GM18519 (cell line): ENCODE results near the gene CC2D2A.

ENCODE experiments used
- ATAC-seq: cut with Tn5 transposase; IDR thresholded peaks from one replicate; pipeline ENCODE4 v1.9.1; 2021; ENCODE audit warnings: mild to moderate bottlenecking, moderate library complexity; ENCODE audit not compliant: unreplicated experiment, low FRiP score

The CC2D2A gene

GRCh38 chr4:15552557-15553362, 83.1 kb downstream of the CC2D2A start:
- ATAC-seq = no peak

DNA sequence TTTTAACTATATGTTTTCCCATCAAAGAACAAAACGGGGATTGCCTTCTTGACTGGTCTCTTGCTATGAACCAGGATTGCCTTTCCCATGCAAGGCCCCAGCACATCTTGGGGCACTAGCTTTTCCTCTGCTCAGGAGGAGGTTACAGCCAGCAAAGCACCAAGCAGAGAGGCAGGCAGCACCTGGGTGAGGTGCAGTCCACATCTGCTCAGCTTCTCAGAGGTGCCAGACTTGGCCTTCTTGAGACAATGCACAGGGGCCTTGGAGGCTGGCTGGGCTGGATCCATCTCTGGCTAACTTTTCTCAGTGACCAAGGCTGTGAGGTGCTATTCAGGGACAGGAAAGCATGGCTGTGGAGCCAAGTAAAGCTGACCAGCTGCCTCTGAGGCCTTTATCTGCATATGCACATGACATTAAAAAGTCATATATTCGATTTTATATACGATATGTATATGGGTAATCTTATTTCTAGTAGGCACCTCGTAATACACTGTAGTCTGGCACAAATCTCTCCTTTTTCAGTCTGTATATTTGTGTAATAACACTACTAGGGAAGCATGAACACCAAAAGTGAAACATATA, 86.9 kb downstream of the CC2D2A start:
- no peak for ATAC-seq

- no peak for ATAC-seq
These were observed 88.3 kb downstream of the CC2D2A start for GRCh38 chr4:15557786-15558550.

DNA sequence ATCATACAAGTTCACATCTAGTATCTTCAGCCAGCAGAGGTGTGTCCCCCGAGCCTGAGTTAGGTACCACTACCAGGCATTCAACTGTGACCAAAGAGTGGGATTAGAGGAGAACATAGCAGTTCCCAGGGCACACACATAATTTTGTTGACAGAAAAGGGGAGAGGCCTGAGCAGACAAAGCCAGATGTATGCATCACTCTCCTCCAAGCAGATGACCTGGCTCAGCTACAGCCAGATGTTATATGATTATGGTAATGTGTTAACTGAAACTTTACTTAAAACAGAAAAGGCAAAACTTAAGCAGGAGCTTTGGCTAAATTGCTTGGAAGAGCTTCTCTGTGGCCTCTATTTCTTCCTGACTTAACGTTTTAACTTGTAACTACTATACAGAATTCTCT, 88.9 kb downstream of the CC2D2A start:
- no peak for ATAC-seq

DNA sequence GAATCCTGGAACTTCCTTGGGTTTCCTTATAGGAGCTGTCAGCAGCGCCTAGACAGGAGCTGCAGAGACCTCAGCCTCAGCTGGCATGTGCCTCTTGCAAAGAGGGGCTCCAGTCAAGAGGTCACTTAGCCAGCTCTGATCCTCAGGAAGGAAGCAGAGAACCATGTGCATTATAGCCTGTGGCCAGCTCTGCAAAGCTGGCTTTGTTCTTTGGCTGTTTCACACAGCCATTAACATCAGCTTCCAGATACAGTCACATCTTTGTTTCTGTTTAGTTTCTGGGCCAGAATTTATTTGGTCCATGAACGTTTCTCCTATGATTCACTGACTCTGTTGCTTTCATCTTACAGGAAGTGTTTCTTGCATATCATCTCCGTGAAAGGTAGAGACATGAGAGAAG, 92.4 kb downstream of the CC2D2A start:
- ATAC-seq = no peak

DNA sequence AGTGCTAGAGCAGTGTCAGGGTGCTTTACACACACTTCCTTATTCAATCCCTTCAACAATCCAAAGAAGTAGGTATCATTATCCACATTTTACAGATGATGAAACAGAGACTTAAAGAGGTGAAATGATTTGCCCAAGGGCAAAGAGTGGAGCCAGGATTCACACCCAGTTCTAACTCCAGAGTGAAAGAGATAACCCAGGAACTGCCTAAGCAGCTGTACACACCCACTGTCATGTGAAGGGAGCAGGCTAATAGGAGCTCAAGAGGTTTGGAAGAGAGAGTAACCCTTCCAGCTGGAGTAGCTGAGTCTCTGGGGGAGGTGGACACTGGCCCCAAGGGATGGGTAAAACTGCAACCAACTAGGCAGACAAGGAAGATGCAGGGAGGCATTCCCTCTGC, 92.9 kb downstream of the CC2D2A start:
- no peak for ATAC-seq

DNA sequence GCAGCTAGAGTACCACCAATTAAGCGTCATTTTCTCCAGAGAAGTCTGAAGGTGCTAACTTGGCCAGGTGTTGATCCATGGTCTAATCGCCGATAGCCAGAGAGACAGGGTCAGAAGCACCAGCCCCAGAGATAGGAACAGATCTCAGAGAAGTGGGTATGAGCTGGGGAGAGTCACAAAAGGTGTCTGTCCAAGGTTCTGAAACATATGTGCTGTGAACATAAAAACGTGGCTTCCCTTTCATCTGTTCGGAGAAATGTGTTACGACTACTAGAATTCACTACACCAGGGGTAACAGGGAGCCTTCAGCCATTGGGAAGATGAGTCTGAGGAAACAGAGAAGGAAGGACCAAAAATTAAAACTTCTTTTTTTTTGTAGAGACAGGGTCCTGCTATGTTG, 94.2 kb downstream of the CC2D2A start:
- no peak for ATAC-seq

- ATAC-seq = no peak
These were observed 99.1 kb downstream of the CC2D2A start for GRCh38 chr4:15568821-15569220.

- no peak for ATAC-seq
These were observed 100.1 kb downstream of the CC2D2A start for GRCh38 chr4:15569746-15570145.

DNA sequence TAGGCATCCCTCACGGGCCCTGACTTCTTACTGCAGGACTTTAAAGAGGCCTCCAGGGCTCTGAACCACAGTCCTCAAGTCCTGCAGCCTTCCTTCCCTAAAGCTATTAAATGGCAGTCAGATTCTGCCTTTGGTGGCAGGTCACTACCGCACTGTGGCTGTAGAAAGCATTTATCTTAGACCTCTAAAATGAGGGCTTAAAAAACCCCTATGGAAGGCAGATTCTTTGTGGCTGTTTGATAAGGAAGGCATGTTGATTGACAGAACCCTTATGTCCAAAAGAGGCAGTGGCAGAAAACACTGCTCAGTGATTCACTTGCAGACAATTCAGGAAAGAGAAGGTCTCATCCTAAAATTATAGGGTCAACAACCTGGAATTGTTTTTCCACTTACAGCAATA, 106.3 kb downstream of the CC2D2A start:
- no peak for ATAC-seq

GRCh38 chr4:15577508-15577907, 107.8 kb downstream of the CC2D2A start:
- ATAC-seq = no peak

GRCh38 chr4:15584785-15585184, 115.1 kb downstream of the CC2D2A start:
- no peak for ATAC-seq

- no peak for ATAC-seq
These were observed 115.6 kb downstream of the CC2D2A start for GRCh38 chr4:15585331-15585730.

DNA sequence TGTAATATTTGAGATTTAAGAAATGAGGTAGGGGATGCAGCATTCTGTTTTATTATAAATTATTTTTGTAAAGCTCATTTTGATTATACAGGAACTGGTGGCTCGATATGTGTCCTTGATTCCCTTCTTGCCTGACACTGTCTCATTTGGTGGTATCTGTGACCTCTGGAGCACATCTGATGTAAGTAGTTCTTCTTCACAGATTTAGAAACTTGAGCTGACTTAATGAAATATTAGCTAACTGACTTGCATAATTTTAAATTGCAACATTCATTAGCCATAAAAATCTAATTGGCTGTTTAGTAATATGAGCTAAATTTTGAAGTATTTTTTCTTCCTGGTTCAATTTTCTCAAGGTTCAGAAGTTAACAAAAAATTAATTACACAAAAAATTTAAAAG, 116.4 kb downstream of the CC2D2A start:
- ATAC-seq = no peak

DNA sequence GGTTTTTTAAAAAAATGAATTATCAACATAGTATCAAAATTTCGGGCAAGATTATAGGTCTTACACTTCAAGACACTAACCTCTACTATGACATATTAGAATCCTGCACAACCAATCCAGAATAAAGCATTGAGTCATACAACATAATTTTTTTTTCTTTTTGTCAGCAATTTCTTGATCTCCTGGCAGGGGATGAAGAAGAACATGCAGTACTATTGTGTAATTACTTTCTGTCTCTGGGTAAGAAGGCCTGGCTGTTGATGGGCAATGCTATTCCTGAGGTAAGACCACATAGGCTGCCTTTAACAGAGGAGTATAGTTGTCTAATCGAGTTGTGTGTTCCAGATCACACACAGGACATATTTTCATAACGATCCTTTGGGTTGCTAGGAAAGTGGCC, 118.0 kb downstream of the CC2D2A start:
- ATAC-seq = no peak

DNA sequence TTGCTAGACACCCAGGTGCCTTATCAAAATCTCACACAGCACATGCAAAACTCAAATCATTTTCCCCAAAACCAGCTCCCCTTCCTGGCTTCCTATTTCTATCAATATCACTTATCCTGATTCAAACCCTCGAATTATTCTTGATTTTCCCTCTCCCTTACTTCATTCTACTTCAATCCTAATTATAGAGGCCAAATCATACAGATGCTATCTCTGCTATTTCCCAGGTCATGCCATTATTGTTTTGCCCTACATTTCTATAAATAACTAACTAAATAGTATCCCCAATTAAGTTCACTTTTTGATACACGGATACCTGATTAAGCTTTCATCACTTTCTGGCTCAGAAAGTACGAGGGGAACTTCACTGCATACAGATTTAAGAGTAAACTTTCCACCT, 123.1 kb downstream of the CC2D2A start:
- ATAC-seq = no peak

- ATAC-seq = no peak
These were observed 129.0 kb downstream of the CC2D2A start for GRCh38 chr4:15598644-15599043.

DNA sequence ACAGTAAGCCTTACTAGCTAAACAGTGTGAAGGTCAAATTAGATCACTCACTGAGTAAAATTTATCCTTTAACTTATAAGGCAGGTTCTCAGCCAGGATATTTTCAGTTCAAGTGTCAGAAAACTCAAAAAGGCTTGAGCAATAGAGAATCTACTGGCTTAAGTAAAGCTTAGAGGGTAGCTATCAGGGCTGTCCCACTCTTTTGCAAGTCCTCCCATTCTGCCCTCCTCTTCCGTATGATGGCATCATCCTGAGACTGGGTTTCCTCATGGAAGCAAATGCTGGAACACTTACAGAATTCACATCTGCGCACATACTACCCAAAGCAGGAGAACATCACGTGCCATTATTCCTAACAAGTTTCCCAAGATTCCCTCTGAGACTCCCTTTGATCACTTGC, 130.5 kb downstream of the CC2D2A start:
- no peak for ATAC-seq

- no peak for ATAC-seq
These were observed 132.2 kb downstream of the CC2D2A start for GRCh38 chr4:15601862-15602261.

- no peak for ATAC-seq
These were observed 135.9 kb downstream of the CC2D2A start for GRCh38 chr4:15605537-15605936.

DNA sequence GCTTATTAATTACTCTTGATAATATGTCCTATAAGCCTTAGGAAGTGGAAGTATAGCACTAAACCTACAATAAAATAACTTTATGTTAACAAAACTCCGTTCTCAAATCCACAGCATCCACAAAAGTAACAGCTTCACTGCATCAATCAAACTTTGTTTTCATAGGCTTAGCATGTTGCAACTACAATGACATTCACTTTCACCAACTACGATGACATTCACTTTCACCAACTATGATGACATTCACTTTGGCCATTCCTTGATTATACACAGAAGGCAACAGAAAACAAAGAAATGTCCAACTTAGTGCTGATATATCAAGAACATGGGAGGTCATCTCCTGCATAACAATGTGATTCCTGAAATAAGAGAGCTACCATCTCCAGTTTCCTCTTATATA, 141.2 kb downstream of the CC2D2A start:
- no peak for ATAC-seq

DNA sequence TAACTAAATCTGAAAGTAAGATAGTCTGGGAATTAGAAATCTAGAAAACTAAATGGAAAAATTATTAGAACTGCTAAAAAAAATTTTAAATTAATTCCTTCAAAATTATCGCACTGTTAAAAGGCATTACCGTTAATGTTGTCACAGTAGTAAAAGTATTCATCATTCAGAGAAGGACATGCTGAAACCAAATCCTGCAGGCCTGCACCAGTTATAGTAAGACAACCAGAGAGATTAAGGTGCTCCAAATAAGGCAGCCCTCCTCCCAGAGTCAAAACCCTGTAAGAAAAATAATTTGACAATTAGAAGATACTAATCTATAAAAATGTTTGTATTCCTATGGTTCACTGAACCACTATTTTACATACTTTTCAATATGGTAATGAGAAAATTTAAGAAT, 142.5 kb downstream of the CC2D2A start:
- ATAC-seq = no peak
